Astrocyte of the cerebellum (primary cell): ENCODE measurements around the gene ASCL2.

Experiments
- DNase-seq: peaks from one replicate; pipeline ENCODE4 v3.0.0-alpha.2; 2011; ENCODE audit warnings: low read depth
- H3K4me3 ChIP-seq: 2 replicates; pipeline ENCODE4 v1.5.1; 2011; ENCODE audit warnings: mild to moderate bottlenecking, low read depth, low read length, moderate library complexity
- CTCF ChIP-seq: IDR thresholded peaks from 2 replicates; pipeline ENCODE4 v1.5.1; 2012; ENCODE audit warnings: low read length, low read depth, moderate library complexity, mild to moderate bottlenecking; ENCODE audit errors: missing control alignments
- in situ Hi-C: cut with HindIII; loops from 2 replicates; pipeline ENCODE4 v1.10.0; 2017; ENCODE audit warnings: low sequenced_read_pairs

The ASCL2 gene, protein sequence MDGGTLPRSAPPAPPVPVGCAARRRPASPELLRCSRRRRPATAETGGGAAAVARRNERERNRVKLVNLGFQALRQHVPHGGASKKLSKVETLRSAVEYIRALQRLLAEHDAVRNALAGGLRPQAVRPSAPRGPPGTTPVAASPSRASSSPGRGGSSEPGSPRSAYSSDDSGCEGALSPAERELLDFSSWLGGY

DNA sequence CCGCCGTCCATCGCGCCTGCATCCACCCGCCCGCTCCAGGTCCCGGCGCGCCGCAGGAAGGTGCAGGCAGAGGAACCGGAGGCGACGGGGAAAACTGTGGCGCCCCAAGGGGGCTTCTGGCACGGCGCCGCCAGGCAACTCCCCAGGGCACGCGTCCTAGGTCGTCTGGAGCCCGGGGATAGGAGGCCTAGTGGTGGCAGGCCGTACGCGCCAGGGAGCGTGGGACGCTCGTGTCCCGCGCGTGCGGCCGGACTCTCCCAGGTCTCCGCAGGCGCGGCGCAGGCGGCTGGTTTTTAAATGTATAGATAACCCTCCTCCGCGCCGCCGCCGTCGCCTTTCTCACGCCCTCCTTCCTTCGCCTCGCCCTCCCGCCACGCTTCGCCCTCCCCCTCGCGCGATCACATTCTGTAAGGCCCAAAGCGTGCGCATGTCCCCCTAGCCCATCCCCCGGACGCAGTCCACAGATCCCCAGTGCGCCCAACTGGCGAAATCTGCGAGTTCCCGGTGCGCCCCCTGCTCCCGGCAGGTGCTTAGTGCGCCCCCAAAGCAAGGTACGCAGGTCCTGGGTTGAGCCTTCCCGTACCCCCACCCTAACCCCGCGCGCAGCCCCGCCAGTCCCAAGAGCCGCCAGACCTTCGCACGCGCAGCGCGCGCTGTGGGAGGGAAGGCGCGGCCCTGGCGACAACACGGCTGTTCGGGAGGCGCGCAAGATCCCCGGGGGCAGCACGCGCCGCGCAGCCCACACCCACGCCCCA lies at the start of gene ASCL2:
ASCL2 (minus strand) TSS at position 267 of the 755 bp plus-strand sequence; CDS start at position 11, 256 bp downstream.
- no peak within 1 kb of the TSS for H3K4me3 ChIP-seq
- no peak for TF ChIP-seq CTCF
- in situ Hi-C loops: no loop called here
- no peak for DNase-seq

DNA sequence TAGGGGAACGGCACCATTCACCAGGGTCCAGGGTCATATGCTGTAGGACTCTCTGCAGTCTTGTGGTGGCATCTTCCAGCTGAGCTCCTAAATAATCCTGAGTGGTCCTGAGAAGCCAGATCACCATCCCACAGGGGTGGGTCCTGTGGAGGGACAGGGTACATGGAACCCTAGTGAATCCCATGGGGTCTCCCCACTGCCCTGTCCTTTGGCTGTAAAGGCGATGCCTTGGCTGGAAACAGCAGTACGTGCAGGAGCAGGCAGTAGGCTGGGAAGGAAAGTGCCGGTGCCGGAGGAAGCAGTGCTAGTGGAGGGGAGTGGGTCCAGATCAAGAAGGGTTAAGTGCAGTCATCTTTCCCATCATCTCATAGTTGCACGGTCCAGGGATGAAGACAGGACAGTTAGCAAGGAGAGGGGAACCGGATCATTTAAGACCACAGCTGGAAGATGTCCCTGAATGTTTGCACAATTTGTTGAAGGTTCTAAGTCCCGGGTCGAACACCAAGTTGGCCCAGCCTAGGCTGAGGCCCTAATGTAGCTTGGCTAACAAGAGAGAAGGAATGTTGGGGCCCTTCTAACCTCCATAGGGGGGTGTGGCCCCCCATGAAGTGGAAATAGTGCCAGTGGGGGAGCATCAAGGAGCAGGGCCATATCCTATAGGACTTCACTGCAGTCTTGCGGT lies 49.5 kb upstream of the ASCL2 start:
- DNase-seq: no peak
- in situ Hi-C loops: no loop called here
- H3K4me3 ChIP-seq: no peak overlapping the region
- no peak for TF ChIP-seq CTCF

GRCh38 chr11:2318707-2319106 lies 48.3 kb upstream of the ASCL2 start:
- no peak for DNase-seq
- no peak overlapping the region for H3K4me3 ChIP-seq
- in situ Hi-C loops: no loop called here
- TF ChIP-seq CTCF: no peak

GRCh38 chr11:2318123-2318522 lies 47.7 kb upstream of the ASCL2 start:
- in situ Hi-C loops: no loop called here
- H3K4me3 ChIP-seq: no peak overlapping the region
- TF ChIP-seq CTCF: no peak
- no peak for DNase-seq

DNA sequence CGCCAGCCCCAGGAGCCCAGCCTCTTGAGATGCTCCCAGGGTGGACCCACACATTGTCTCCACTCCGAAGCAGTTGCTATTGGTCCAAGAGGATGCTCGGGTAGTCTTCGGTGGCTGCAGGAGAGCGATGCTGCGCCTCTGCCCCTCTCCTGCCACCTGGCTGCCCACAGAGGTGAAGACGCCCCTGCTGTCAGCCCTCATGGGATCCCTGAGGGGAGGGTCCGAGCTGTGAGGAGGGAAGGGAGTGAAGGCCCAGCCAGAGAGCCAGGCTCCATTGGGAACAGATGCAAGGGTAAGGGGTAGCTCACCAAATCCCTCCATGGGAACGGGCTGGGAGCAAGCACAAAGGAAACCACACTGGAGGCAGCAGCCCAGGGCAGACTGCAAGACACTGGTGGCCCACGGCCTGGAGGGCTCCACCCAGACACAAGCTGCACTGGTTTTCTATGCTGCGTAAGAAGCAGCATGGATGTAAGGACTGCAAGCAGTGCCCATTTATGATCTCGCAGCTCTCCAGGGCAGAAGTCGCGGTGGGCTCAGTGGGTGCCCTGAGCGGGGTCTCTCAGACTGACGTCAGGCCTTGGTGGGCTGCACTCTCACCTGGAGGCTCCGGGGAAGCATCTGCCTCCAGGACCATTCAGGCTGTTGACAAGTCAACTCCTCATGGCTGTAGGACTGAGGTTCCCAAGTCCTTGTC lies 47.1 kb upstream of the ASCL2 start:
- no peak for DNase-seq
- in situ Hi-C loops: no loop called here
- TF ChIP-seq CTCF: no peak
- H3K4me3 ChIP-seq: no peak overlapping the region

- DNase-seq: no peak
Observed at GRCh38 chr11:2316963-2317244, 46.5 kb upstream of the ASCL2 start.

More at GRCh38 chr11:2316963-2317244, 46.5 kb upstream of the ASCL2 start:
- H3K4me3 ChIP-seq: no peak overlapping the region
- in situ Hi-C loops: no loop called here
- no peak for TF ChIP-seq CTCF
